ENCODE measurements around the gene GOLGA8B. TPM values are rescaled to one million over a fixed set of nuclear protein-coding genes. Genes with fewer than 3 reads are reported as not detected.

GOLGA8B gene
- total RNA-seq, 1 experiment from 2014 or later, result 176 TPM

Other genes with a start within 250 kb of the GOLGA8B start
- 11.7 and 15.3 TPM in 2 replicates for gene SLC12A6, start 245.9 kb downstream of the GOLGA8B start, total RNA-seq (2022)
- gene NOP10, start 240.5 kb downstream of the GOLGA8B start, total RNA-seq (2022), result 168 and 187 TPM in 2 replicates
- not detected in 2 replicates for gene NUTM1, start 240.3 kb downstream of the GOLGA8B start, total RNA-seq (2022)
- gene LPCAT4, start 216.5 kb downstream of the GOLGA8B start, total RNA-seq (2022), result 17.0 and 17.4 TPM in 2 replicates
- 173 and 192 TPM in 2 replicates for gene GOLGA8A, start 145.8 kb downstream of the GOLGA8B start, total RNA-seq (2022)
- gene GJD2, start 171.3 kb upstream of the GOLGA8B start, total RNA-seq (2022), result not detected in 2 replicates
- gene ACTC1, start 211.9 kb upstream of the GOLGA8B start, total RNA-seq (2022), result not detected in 2 replicates